CD1c-positive myeloid dendritic cell (primary cell): ENCODE results near the gene SP3.
A peak's percentile ranks its signal among the peaks of the same experiment; 100 is the strongest.

Source experiments
- DNase-seq: peaks from one replicate; pipeline ENCODE4 v3.0.0-alpha.2; 2016; ENCODE audit errors: extremely low spot score

SP3 gene

DNA sequence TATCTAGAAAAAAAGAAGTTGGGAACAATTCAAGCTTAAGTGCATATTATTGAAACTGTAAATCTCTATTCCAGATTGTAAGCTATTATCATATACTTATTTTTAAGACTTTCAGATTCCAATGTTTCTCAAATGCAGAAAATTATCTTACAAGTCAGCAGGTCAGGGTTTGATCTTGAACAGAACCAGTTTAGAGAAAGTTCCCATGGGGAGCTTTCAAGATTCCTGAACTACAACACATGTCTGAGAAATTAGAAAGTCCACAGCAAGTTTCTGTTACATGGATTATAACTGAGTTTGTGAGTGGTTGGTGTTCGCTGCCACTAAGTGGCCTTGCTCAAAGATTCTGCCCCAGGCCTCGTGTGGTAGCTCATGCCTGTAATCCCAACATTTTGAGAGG, 31.6 kb upstream of the SP3 start:
- no peak for DNase-seq

DNA sequence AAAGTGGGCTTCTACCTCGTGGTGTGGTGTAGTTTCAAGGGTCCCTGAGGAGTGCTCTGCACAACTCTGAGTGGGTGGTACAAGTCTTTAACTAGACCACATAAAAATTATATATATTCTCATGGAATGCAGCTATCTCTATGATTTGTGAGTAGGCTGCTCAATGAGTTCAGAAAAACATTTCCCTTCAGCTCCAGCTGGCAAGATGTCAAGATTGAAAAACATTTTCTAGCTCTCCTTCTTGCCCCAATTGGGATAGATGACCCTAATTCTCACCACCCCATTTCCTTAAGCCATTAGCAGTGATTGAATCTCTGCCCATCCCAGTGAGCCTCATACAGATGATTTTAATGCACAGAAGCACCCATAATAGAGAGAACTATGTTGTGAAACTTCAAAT, 28.3 kb upstream of the SP3 start:
- no peak for DNase-seq

DNA sequence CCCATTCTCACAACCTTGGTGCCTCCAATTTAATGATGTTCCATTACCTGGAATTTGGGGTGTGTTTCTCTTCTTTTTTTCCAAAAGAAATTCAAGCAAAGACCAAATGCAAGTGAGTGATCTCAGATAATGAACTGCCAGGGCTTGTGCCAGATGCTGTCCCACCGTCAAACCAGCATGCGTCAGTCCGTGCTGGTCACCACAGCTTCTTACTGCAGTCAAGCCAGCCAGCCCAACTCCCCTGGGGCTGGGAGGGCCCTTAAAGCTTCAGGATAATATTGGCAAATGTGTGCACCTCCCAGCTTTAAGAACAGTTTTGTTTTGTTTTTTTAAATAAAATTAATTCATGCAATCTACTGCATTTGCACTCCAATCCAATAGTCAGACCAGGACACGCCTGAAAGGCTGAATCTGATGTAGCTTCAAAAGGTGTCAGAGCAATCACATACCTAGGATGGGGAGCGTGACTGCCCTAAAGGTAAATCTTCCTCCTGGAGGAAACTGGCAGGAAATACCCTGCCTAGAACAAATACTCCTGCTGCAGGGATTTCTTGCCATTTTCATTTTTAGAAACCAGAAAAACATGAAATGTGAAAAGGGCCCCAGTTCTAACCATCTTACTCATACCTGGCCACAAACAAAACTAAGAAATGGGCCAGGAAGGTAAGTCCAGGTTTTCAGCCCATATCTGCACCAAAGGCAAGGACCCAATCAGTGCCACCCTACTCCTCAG, 26.8 kb upstream of the SP3 start:
- no peak for DNase-seq

DNA sequence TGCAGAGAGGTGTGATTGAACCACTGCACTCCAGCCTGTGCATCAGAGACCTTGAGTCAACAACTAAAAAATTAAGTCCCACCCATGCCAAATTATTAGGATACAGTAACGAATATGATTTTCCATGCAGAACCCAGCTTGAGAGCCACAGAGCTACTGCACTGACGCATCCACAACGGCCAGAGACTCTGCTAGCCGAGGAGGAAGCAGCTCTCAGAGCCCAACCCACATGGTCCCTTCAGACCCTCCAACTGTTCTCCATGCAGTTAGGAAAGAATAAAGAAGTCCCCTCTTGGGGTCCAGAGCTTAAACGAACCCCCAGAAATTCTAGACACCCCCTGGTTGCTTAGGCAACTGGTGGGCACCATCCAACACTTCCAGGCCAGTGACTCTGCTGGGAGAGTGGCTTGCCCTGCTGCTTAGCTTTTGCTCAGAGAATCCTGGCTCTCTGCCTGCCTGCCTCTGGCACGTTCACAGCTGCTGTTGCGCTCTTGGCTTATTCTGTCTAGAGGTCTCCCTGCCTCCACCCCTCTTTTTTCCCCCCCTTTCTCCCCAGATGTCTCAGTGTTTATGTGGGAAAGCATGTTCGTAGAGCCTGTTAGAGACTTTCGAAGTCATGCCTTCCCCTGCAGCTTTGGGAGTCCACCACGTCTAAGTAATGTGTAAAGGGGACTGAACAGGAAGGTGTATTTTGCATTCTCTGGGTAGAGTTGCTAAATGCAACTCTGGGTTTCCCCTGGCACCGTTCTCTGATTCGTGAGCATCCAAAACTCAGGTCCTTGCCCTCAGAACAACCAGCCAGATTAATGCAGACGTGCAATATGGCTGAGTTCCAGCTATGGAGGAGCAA, 26.0 kb upstream of the SP3 start:
- peak; percentile 16 for DNase-seq

DNA sequence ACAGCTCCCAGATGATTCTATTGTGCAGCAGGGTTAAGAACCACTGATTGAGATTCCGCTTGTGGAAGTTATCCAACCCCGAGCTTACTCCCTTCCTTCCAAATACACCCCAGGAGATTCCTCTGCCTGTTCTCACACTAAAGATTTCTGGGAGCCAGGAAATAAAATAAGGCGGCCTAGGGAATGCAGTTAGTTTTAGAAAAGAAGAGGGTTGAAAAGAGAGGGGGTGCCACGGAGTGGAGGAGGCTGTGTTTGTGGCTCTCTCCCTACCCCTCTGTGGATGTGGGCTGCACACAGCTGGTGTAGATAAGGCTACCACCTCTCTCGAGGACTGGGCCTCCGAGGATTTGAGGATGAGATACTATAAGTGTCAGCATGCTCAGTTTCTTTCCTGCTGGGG, 25.1 kb upstream of the SP3 start:
- DNase-seq: no peak

DNA sequence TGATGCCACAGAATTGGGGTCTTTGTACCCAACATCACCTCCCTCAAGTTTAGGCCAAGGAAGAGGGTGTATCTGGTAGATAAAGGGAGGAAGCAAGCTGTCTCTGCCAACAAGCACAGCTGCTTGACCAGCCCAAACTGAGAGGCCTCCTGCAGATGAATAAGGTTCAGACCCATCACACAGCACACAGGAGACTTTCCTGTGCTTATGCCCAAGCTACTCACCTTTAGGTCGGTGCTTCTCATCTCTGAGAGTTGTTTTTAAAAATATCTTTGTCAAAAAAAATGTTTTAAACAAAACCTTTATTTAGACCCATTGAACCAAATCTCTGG, 24.7 kb upstream of the SP3 start:
- no peak for DNase-seq

DNA sequence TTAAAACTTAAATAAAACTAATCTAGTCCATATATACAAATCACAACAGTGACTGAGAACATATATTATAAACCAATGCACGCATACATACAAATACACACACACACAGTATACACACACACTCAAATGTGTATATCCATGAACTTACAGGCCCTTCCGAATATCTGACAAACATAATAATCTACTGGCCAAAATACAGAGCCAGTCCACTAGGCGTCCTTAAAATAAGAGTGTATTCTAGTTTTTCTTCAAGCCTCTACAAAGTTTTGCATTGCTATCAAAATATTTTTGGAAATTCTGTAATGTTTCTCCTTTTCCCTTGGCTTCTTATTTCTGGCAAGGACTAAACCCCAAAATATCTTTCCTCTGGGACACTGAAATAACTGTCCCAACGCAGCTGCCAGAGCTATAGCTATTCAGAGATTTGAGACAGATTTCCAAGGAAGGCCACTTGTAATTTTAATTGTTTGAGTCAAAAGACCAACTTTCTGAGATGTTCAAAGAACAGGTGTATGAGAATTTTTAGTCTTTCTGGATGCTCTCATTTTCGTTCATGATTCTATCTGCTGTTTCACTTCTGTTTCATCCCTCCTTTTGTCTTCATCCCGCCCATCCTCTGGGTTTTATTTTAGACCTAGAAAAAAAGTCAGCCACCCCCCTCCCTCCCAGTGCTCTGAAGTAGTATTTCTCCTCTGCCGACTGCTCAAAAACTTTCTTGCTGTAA, 24.1 kb upstream of the SP3 start:
- no peak for DNase-seq

DNA sequence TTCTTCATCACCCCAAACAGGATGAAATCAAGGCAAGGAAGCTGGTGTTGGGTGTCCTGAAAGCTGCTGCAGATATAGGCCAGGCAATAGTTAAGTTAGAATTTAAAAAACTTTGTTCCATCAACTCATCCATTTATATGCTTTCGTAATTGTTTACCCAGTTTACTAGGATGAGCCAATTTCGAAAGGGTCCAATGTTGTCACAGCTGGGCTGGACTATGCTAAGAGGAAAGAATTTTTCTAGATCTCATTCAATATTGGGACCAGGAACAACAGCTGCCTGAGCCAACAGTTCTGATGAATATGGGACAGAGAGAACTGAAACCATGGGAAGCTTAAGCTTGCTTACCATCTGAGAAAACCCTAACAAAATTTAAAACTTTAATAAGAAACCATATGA, 21.6 kb upstream of the SP3 start:
- DNase-seq: peak; percentile 51

DNA sequence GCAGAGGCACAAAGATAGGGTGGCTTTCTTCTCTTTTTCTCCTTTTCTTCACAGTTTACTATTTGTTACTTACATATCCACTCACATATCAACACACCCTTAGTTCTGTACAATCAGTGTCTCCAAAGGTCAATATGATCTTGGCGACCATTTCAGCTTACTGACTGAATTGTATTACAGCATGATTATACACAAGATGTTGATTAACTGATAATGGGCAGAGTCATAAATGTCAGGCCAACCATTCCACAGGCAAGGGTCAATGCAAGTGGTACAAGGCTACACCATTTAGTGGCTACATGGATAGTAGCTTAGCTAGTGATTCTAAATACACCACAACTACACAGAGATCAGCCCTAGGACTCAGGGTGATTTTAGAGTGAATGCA, 20.4 kb upstream of the SP3 start:
- DNase-seq: no peak

DNA sequence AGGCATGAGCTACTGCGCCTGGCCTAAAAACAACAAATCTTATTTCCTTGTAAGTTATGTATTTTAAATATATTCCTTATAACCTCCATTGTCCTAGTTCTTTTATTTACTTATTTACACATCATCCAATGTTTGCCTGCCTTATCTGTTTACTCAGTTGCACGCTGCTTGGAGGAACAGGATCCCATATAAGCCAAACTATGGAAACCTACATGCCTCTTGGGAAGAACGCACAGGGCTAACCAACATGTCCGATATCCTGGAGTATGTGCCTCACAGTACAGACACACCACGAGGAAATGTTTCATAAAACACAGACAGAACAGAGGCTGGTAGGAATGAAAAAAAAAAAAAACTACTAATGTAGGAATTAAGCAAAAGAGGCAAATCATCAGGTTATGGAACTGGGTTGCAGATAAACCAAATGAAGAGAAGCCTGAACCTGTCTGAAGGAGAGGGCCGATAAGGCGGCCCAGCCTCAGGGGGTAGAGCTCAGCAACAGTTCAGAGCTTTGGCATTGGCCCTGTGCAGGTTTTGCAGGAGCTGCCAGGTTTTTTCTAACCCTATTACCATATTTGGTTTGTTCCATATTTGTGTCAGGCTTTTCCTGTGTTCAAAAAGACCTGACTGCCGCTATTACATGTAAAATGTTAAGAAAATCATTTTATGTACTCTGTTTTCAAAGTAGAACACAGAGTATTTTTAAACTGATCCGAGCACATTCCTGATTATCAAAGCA, 19.9 kb upstream of the SP3 start:
- no peak for DNase-seq

DNA sequence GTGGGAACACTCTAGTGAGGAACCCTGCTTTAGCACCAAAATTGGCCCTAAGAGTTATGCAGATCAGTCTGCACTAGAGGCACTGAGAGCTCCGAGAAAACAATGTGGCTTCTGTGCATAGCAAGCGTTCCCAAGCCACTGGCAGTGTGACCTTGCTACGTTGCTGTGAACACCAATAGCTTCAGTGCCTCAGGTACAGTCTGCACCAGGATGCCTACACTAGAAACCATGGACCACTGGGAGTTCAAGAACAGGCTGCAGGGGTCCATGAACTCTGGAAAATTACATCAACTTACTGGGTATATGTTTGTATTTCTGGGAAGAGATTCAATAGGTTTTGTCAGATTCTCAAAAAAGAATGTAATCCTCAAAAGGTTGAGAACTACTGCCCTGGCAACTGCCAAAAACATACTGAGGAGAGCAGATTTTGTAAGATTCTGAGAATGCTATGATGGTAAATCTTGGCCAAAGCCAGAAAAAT, 18.3 kb upstream of the SP3 start:
- no peak for DNase-seq

DNA sequence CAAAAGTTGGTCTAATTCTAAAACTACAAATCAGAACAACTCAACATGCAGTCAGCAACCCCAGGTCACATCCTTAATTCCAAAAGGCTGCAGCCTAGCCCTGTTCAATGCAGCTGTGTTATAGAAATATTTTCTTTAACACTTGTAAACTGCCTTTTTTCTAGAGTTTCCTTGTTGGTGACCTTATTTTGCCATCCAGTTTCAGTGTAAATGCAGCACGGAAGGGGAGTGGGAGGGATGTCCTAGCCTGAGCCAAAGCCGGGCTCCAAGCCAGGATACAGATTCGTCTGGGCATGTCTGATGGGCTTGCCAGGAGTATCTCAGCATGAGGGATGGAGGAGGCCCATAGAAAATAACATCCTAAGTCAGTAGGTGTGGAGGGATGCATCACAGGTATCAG, 17.7 kb upstream of the SP3 start:
- no peak for DNase-seq

DNA sequence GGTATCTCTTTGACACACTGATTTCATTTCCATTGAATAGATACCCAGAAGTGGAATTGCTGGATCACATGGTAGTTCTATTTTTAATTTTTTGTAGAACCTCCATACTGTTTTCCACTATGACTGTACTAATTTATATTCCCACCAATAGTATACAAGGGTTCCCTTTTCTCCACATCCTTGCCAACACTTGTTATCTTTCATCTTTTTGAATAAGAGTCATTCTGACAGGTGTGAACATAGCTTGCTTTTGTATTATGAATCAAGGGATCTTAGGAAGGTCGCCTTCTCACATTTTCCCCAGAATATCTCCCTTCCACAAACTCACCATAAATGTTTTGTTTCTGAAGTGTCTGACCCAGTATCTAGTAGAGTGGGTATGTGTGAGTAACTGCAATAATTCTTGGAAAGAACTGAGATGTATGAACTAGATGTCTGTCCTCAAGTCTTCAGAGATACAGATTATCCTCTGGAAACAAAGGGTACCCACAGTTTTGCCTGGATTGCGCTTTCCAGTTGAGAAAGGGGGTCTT, 17.1 kb upstream of the SP3 start:
- no peak for DNase-seq

DNA sequence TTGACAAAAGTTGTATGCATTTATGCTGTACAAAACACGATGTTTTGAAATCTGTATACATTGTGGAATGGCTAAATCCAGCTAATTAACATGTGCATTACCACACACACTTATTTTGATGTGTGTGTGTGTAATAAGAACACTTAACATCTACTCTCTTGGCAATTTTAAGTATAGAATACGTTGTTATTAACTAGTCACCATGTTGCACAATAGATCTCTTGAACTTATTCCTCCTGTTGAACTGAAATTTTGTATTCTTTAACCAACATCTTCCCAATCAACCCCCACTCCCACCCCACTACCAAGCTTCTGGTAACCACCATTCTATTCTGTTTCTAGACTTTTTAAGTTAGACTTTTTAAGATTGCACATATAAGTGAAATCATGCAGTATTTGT, 16.3 kb upstream of the SP3 start:
- no peak for DNase-seq

DNA sequence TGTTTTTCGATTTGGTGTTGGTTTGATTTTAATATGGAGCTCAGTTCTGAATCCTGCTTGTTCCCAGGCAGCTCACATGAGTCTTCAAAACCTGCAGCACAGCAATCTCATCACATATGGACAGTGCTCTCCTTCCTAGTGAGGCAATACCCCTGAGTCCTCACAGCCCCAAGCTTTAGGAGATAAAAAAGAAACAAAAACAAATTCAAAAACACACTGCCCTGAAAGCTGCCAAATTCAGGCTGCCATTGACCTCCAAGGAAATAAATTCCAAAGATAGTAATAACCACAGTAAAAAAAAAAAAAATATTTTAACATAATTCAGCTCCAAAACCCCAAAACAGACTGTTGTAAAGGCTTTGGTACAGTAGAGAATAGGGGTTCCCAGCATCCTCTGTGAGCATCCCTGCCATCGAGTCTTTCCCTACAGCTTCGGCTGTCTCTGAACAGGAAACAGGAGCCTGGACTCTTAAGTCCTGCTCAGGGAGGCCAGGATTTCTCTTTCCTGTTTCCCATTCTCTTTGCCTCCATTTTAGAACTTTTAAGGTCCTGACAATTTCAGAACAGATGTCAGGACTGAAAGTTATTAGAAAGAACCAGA, 14.7 kb upstream of the SP3 start:
- no peak for DNase-seq

DNA sequence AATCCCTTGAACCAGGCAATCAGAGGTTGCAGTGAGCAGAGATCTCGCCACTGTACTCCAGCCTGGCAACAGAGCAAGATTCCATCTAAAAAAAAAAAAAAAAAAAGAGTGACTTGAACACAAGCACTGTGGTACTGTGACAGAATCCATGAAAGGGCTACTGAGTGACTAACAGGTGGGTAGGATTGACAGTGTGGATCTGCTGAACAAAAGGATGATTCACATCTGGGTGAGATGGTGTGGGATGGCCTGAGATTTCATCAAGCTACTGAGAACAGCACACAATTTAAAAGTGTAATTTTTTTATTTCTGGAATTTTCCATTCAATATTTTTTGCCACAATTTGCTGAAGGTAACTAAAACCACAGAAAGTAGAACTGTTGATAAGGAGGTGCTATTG, 13.3 kb upstream of the SP3 start:
- peak; percentile 20 for DNase-seq

DNA sequence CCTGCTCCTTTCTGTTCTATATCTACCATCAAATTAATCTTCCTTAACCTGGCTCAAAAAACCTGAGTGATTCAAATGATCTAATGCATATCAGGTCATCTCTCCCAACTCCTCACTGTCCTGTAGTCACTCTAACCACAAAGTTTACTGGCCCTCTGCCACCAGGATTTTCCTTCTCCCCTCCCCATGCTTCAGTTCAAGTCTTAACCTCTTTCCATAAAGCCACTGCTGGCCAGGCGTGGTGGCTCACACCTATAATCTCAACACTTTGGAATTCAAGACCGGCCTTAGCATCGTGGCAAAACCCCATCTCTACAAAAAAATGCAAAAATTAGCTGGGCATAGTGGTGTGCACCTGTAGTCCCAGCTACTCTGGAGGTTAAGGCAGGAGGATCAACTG, 7.5 kb upstream of the SP3 start:
- no peak for DNase-seq

DNA sequence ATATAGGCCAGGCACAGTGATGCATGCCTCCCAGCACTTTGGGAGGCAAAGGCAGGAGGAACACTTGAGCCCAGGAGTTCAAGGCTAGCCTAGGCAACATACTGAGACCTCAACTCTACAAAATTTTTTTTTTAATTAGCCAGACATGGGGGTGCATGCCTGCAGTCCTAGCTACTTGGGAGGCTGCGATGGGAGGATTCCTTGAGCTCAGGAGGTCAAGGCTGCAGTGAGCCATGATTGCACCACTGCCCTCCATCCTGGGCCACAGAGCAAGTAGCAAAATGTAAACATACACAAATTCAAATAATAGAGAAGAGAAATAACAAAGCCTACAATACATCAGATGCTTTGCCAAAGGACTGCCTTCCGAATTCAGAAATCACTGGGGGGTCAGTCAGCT, 7.0 kb upstream of the SP3 start:
- no peak for DNase-seq

DNA sequence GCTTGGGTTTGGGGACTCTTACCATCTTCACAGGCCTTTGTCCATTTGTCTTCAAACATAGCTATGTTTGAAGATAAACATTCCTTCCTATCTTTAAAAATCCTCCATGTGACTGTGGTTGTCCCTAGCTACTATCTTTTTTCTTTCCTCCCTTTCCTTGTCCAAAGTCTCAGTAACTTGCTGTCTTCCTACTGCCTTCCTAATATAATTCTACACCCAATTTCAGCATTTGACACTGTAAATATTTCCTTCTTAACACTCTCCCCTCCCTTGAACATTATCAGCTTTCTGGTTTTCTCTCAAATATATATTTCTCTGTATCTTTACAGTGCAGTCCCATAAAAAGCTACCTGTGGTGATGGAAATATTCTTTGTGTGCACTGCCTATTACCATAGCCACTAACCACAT, 5.3 kb upstream of the SP3 start:
- no peak for DNase-seq

DNA sequence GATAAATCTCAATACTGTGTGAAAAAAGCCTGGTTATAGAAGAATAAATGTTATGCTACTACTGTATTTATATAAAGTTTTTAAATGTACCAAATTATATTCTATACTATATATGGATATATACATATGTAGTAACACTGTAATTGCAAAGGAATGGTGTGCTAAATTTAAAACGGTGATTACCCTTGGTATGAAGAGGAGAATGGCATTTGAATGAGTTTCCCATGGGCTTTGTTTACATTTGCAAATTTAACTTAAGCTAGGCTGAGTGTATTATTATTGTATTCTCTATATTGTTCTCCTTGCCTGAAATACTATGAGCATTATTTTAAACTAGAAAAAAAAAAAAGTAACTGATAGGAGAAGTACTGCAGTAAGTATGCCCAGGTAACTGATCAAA, 4.7 kb upstream of the SP3 start:
- DNase-seq: no peak

DNA sequence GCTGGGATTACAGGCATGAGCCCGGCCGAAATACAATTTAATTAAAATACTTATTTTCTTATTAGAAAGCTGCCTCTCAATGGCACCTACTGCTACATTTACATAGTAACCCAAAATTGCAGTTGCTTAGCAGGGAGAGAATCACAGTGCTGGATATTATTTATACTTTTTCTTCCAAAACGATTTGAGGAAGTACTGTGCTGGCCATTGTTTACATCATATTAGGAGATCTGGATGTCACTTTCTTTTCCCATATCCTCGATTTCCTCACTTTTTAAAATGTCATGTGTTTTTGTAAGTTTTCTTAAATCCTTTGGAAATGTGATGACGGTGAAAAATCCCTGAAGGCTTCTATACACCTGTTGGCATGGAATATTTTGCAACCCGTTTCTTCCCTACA, 3.4 kb upstream of the SP3 start:
- peak; percentile 51 for DNase-seq
